ENCODE results near the gene EFHC1.

DNA sequence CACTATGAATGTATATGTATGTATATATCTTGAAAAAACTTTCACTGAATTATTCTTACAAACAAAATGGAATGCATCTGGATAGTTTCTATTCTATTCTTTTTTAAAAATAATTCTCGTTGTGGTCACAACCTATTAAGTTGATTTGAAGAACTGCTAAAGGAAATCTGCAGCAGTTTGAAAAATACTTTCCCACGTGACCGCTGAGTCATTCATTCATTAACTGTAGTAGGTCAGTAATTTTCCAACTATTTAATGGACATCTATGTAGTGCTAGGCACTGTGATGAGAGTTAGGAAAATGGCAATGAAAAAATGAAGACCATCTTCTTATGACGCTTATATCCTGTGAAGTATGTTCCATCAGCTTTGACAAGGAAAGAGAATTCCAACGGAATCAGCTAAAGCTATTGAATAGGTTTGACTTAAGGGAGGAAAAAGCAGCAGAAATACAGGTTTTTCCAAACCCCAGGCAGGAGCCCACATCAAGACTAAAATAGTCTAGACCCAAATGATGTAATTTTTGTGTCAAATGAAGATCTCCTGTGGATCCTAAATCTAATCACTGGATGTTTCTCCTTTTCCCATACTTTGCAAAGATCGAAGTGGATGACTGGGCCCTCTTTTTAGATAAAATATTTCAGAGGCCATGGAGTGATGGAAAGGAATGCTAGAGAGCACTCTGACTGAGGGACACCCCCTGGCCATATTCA is 4.1 kb upstream of the EFHC1 start:
- TF ChIP-seq, protein P1, sequence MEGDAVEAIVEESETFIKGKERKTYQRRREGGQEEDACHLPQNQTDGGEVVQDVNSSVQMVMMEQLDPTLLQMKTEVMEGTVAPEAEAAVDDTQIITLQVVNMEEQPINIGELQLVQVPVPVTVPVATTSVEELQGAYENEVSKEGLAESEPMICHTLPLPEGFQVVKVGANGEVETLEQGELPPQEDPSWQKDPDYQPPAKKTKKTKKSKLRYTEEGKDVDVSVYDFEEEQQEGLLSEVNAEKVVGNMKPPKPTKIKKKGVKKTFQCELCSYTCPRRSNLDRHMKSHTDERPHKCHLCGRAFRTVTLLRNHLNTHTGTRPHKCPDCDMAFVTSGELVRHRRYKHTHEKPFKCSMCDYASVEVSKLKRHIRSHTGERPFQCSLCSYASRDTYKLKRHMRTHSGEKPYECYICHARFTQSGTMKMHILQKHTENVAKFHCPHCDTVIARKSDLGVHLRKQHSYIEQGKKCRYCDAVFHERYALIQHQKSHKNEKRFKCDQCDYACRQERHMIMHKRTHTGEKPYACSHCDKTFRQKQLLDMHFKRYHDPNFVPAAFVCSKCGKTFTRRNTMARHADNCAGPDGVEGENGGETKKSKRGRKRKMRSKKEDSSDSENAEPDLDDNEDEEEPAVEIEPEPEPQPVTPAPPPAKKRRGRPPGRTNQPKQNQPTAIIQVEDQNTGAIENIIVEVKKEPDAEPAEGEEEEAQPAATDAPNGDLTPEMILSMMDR (IDR thresholded peaks at IDR 0.05) = no peak
- TF ChIP-seq POLR2A (IDR thresholded peaks at IDR 0.05) = no peak
